Breast epithelium (tissue), 3 donors: Measurements from ENCODE around the gene CYTH3.

Experiments used
- CTCF ChIP-seq, 3 donors: fragments of 450-650 bp; IDR thresholded peaks; one replicate each; pipeline ENCODE4 v1.5.1; 2016 to 2017; ENCODE audit warnings: antibody characterized with exemption in 3 of 3, mild to moderate bottlenecking in 3 of 3, moderate library complexity in 3 of 3
- POLR2A ChIP-seq: fragments of 450-650 bp; IDR thresholded peaks from one replicate; pipeline ENCODE4 v1.6.1; 2016; ENCODE audit warnings: antibody characterized with exemption, mild to moderate bottlenecking, moderate library complexity

- TF ChIP-seq POLR2A (no peak), CTCF (IDR thresholded peaks at IDR 0.05) (no peak)
Measured at GRCh38 chr7:6273917-6274630, 1.6 kb upstream of the CYTH3 start.
